IMR-90 (cell line): ENCODE data around the gene CDK6. TPM values are rescaled to one million over a fixed set of nuclear protein-coding genes. Genes with fewer than 3 reads are reported as not detected.

ENCODE experiments used
- ATAC-seq: fragments of 200-7000 bp; cut with Tn5 transposase; 2 replicates; pipeline ENCODE4 v1.9.1; 2020; ENCODE audit warnings: low read depth, mild to moderate bottlenecking, moderate library complexity
- BruUV-seq: library from RNA; stranded (reverse); fragments of 400-500 nt; replicated peaks from 2 replicates; lab custom pipeline; 2021; lab: Mats Ljungman, UMichigan
- CTCF ChIA-PET: fragments of 300-600 bp; formaldehyde crosslinking; extraction: SDS; loops from one replicate; lab custom pipeline; 2021; ENCODE audit warnings: antibody characterized with exemption; lab: Yijun Ruan, JAX
- POLR2A ChIA-PET: fragments of 300-600 bp; sonication (Branson Sonifier 250); formaldehyde crosslinking; loops from one replicate; lab custom pipeline; 2022; ENCODE audit warnings: antibody characterized with exemption; ENCODE audit not compliant: unreplicated experiment; lab: Charles Lee
- DNase-seq: peaks from one replicate; pipeline ENCODE4 v3.0.0; 2013
- H2AFZ ChIP-seq: replicated peaks from 2 replicates; pipeline ENCODE3; 2013; ENCODE audit warnings: low read length, mild to moderate bottlenecking; ENCODE audit not compliant: poor library complexity
- H2AK5ac ChIP-seq: 2 replicates; pipeline ENCODE4 v1.6.1; 2013; ENCODE audit warnings: low read depth, low read length, inconsistent platforms
- H2AK9ac ChIP-seq: replicated peaks from 2 replicates; pipeline ENCODE3; 2013; ENCODE audit warnings: mild to moderate bottlenecking, low read depth, low read length, moderate library complexity; ENCODE audit not compliant: poor library complexity
- H2BK120ac ChIP-seq: 2 replicates; pipeline ENCODE4 v1.6.1; 2013; ENCODE audit warnings: low read depth, low read length, inconsistent platforms
- H2BK15ac ChIP-seq: 3 replicates; pipeline ENCODE4 v1.6.1; 2013; ENCODE audit warnings: low read depth, low read length, inconsistent platforms
- H2BK20ac ChIP-seq: 2 replicates; pipeline ENCODE4 v1.6.1; 2013; ENCODE audit warnings: low read depth, mild to moderate bottlenecking, inconsistent platforms, low read length, moderate library complexity
- H2BK5ac ChIP-seq: 2 replicates; pipeline ENCODE4 v1.6.1; 2013; ENCODE audit warnings: mild to moderate bottlenecking, low read depth, low read length, inconsistent platforms; ENCODE audit not compliant: poor library complexity, severe bottlenecking
- H3K14ac ChIP-seq: replicated peaks from 2 replicates; pipeline ENCODE4 v1.6.1; 2013; ENCODE audit warnings: low read depth, low read length, inconsistent platforms
- H3K18ac ChIP-seq: 2 replicates; pipeline ENCODE4 v1.6.1; 2013; ENCODE audit warnings: low read depth, low read length, control low read depth
- H3K23ac ChIP-seq: 2 replicates; pipeline ENCODE4 v1.6.1; 2013; ENCODE audit warnings: low read depth, low read length, inconsistent platforms
- H3K27ac ChIP-seq: 2 replicates; pipeline ENCODE4 v1.5.1; 2013; ENCODE audit warnings: mild to moderate bottlenecking, control low read depth, low read length; ENCODE audit not compliant: insufficient read depth
- H3K27me3 ChIP-seq: 2 replicates; pipeline ENCODE4 v1.6.1; 2013; ENCODE audit warnings: low read length; ENCODE audit not compliant: control insufficient read depth, insufficient read depth
- H3K36me3 ChIP-seq: 2 replicates; pipeline ENCODE4 v1.6.1; 2013; ENCODE audit warnings: low read length, mixed read lengths; ENCODE audit not compliant: control insufficient read depth, insufficient read depth
- H3K4ac ChIP-seq: 2 replicates; pipeline ENCODE4 v1.6.1; 2013; ENCODE audit warnings: low read depth, low read length, inconsistent platforms
- H3K4me1 ChIP-seq: 2 replicates; pipeline ENCODE4 v1.6.1; 2013; ENCODE audit warnings: low read length, mixed read lengths; ENCODE audit not compliant: control insufficient read depth, insufficient read depth
- H3K4me2 ChIP-seq: 2 replicates; pipeline ENCODE4 v1.6.1; 2013; ENCODE audit warnings: low read depth, mild to moderate bottlenecking, control low read depth, low read length, moderate library complexity
- H3K4me3 ChIP-seq: 2 replicates; pipeline ENCODE4 v1.5.1; 2013; ENCODE audit warnings: low read depth, mild to moderate bottlenecking, control low read depth, low read length, moderate library complexity; ENCODE audit not compliant: insufficient read depth
- H3K56ac ChIP-seq: 2 replicates; pipeline ENCODE4 v1.6.1; 2013; ENCODE audit warnings: low read length, inconsistent platforms; ENCODE audit not compliant: insufficient read depth; ENCODE audit errors: extremely low read depth
- H3K79me1 ChIP-seq, 2 experiments: 2 replicates each; pipeline ENCODE4 v1.6.1; 2013; ENCODE audit warnings: low read length in 2 of 2, inconsistent platforms in 1 of 2, low read depth in 1 of 2
- H3K9ac ChIP-seq: 2 replicates; pipeline ENCODE4 v1.6.1; 2013; ENCODE audit warnings: low read depth, low read length, control low read depth
- H3K9me1 ChIP-seq: 2 replicates; pipeline ENCODE4 v1.6.1; 2013; ENCODE audit warnings: low read length, inconsistent platforms; ENCODE audit not compliant: insufficient read depth
- H3K9me3 ChIP-seq: 2 replicates; pipeline ENCODE4 v1.6.1; 2013; ENCODE audit warnings: low read length; ENCODE audit not compliant: control insufficient read depth, insufficient read depth
- H4K20me1 ChIP-seq: 2 replicates; pipeline ENCODE4 v1.6.1; 2013; ENCODE audit warnings: low read length, inconsistent platforms; ENCODE audit not compliant: insufficient read depth
- H4K5ac ChIP-seq: 2 replicates; pipeline ENCODE4 v1.6.1; 2013; ENCODE audit warnings: mild to moderate bottlenecking, low read depth, low read length, control low read depth
- H4K8ac ChIP-seq, 2 experiments: 2 replicates each; pipeline ENCODE4 v1.6.1; 2013; ENCODE audit warnings: low read depth in 2 of 2, low read length in 2 of 2, control low read depth in 1 of 2, inconsistent platforms in 1 of 2
- H4K91ac ChIP-seq: 2 replicates; pipeline ENCODE4 v1.6.1; 2013; ENCODE audit warnings: low read depth, low read length, inconsistent platforms; ENCODE audit not compliant: insufficient read depth
- CEBPB ChIP-seq: IDR thresholded peaks from 2 replicates; pipeline ENCODE4 v1.6.1; 2012; ENCODE audit warnings: low read depth, low read length, improper control_type of control experiment
- NFE2L2 ChIP-seq: fragments of 150-350 bp; IDR thresholded peaks from 2 replicates; pipeline ENCODE4 v1.6.1; 2016; ENCODE audit warnings: low read depth, mild to moderate bottlenecking, low read length
- WGBS, 2 experiments: methylation state at CpG; one replicate each; pipeline versions ENCODE4 v1.1.5 to v1.1.7; 2013; ENCODE audit warnings: missing lambda C conversion rate in 2 of 2; ENCODE audit not compliant: insufficient read length in 1 of 2; ENCODE audit errors: extremely low coverage in 2 of 2; 5-methylcytosine and 5-hydroxymethylcytosine counted together
- dilution Hi-C: fragments of 300-500 bp; cut with HindIII; formaldehyde crosslinking; loops from one replicate; pipeline ENCODE4 v1.14.3; 2018; ENCODE audit warnings: low sequenced_read_pairs; ENCODE audit not compliant: unreplicated experiment
- in situ Hi-C: fragments of 300-500 bp; cut with MboI; formaldehyde crosslinking; loops from 3 replicates; pipeline ENCODE4 v1.14.3; 2019; ENCODE audit warnings: low sequenced_read_pairs, inconsistent platforms, mixed read lengths
- intact Hi-C: fragments of 100-400 bp; cut with micrococcal nuclease; formaldehyde crosslinking; loops from 2 replicates; pipeline ENCODE4 v1.10.0; 2022
- polyA plus RNA-seq, 3 experiments: library from polyadenylated mRNA; depleted of rRNA; stranded (reverse); fragments of >200 nt; gene quantifications; 2 replicates each; pipeline ENCODE4 v1.2.3, GENCODE V29; 2012; ENCODE audit warnings: low replicate concordance in 1 of 3
- total RNA-seq: library from RNA; depleted of rRNA; stranded (reverse); fragments of >200 nt; gene quantifications from 2 replicates; pipeline ENCODE4 v1.2.3, GENCODE V29; 2012

CDK6 gene
- total and polyA plus RNA-seq, 2 of the 4 experiments (the other 2 are of a cell fraction), result 21.5 to 195 TPM

DNA sequence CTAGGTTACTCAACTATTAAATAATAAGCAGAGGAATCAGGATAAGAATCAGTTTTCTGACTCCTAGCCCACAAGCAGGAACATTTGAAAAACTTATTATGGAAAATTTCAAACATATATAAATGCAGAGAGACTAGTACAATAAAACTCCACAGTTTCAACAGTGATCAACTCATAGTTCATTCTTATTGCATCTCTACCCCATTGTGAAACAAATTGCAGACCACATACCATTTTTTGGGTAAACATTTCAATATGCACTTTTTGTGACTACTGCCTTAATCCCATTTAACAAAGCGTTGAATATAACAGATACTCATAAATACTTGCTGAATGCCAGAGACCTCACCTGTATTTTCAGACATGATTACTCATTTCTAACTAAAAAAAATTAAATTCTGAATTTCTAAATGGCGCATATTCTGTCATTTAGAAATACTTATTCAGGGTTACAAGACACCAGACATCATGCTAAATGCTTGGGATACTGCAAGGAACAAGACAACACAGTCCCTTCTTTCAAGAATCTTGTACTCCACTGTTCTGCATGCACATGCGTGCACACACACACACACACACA, 11.4 kb downstream of the CDK6 start:
- no peak overlapping the region for H3K18ac ChIP-seq
- WGBS, 2 experiments, result 60% methylated on average over 1 of the region's 3 CpGs; no CpG with 5 or more reads in 1 of the 2 experiments
- no peak overlapping the region for H3K4me3 ChIP-seq
- H2BK20ac ChIP-seq, result no peak overlapping the region
- peaks cover 76% of the 10 kb centered on the region for H4K20me1 ChIP-seq
- H3K14ac ChIP-seq, result peak overlapping the region; percentile 46; the same call in 1 of the 2 replicates
- no peak overlapping the region for H4K5ac ChIP-seq
- no peak for TF ChIP-seq NFE2L2
- 0 out of 2 replicates have a peak, but pooled peaks have one; percentile 29 for TF ChIP-seq CEBPB
- H3K4me1 ChIP-seq, result peaks cover 8% of the 10 kb centered on the region
- H3K9me3 ChIP-seq, result no peaks in the 10 kb centered on the region
- H3K36me3 ChIP-seq, result peaks cover 4% of the 10 kb centered on the region
- no peak overlapping the region for H2BK15ac ChIP-seq
- intact Hi-C loops (no loop called here), in situ Hi-C loops (loop anchor here (5.0 kb wide), 1 partner anchor 203 kb away; no protein-coding TSS in a partner anchor), dilution Hi-C loops (no loop called here)
- peaks cover 12% of the 10 kb centered on the region for H3K9me1 ChIP-seq
- BruUV-seq, result no TSS peak
- no peak overlapping the region for H4K91ac ChIP-seq
- peak overlapping the region; percentile 25; the same call in 1 of the 2 replicates for H3K4me2 ChIP-seq
- no peak overlapping the region for H4K8ac ChIP-seq
- no peak for DNase-seq
- H3K4ac ChIP-seq, result no peak overlapping the region
- no peak overlapping the region for H2BK120ac ChIP-seq
- H2AFZ ChIP-seq, result no peak overlapping the region
- no peak overlapping the region for H3K23ac ChIP-seq
- peak overlapping the region; percentile 36 for H2BK5ac ChIP-seq
- no peak overlapping the region for H3K56ac ChIP-seq
- POLR2A ChIA-PET, result no interaction called here
- CTCF ChIA-PET, result no interaction called here
- H3K27ac ChIP-seq, result no peak overlapping the region
- no peak overlapping the region for H2AK5ac ChIP-seq
- no peak overlapping the region for H2AK9ac ChIP-seq
- peaks cover 0 to 43% of the 10 kb centered on the region in 2 experiments; a peak in 2 of 4 replicates for H3K79me1 ChIP-seq
- no peaks in the 10 kb centered on the region for H3K27me3 ChIP-seq
- no peak; the same call in 1 of the 2 replicates for ATAC-seq
- H3K9ac ChIP-seq, result no peak overlapping the region
